ENCODE measurements around the gene FOXRED2. TPM values are rescaled to one million over a fixed set of nuclear protein-coding genes. Genes with fewer than 3 reads are reported as not detected.
"Not testable (repeated sequence)": the region's sequence is repeated elsewhere in the genome, so short reads cannot be mapped to it uniquely, and the experiment has no call there.

FOXRED2 gene
- total RNA-seq, 1 experiment from 2014 or later = 13.0 TPM

GRCh38 chr22:36452250-36452977, 54.4 kb downstream of the FOXRED2 start:
- DNase-seq (ENCODE audit: low spot score) = no peak

DNA sequence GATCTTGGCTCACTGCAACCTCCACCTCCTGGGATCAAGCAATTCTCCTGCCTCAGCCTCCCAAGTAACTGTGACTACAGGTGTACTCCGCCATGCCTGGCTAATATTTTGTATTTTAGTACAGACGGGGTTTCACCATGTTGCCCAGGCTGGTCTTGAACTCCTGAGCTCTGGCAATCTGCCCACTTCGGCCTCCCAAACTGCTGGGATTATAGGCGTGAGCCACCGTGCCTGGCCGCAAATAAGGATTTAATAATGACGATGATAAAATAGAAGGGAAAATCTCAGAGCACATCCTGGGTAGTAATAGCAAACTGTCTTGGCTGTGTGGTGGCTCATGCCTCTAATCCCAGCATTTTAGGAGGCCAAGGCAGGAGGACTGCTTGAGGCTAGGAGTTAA, 55.9 kb downstream of the FOXRED2 start:
- DNase-seq (ENCODE audit: low spot score) = not testable (repeated sequence)

DNA sequence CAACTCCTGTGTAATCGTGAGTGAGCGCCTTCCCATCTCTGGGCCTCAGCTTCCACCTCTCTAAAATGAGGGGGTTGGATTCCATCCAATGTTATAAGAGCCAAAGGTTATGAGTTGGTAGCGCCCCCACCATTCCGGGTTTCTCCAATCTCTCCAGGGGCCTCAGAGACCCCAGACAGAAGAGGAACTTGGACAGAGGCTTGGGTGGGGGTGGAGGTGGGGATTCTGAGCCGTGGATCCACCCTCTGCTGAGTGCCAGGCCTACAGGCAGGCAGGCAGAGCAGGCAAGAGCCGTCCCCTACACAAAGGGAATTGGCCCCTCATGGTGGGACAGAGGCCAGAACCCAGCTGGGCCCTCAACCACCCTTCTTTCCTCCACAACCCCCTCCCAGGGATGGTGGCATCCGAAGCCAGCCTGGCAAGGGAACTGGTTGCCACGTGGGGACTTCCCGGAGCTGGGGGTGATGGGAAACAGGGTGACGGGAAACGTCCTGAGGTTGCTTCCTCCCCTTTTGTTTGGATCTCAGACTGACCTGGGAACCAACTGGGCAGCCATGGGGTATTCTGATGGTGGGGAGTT, 57.2 kb downstream of the FOXRED2 start:
- no peak for DNase-seq (ENCODE audit: low spot score)

GRCh38 chr22:36447632-36448031, 59.2 kb downstream of the FOXRED2 start:
- no peak for DNase-seq (ENCODE audit: low spot score)

DNA sequence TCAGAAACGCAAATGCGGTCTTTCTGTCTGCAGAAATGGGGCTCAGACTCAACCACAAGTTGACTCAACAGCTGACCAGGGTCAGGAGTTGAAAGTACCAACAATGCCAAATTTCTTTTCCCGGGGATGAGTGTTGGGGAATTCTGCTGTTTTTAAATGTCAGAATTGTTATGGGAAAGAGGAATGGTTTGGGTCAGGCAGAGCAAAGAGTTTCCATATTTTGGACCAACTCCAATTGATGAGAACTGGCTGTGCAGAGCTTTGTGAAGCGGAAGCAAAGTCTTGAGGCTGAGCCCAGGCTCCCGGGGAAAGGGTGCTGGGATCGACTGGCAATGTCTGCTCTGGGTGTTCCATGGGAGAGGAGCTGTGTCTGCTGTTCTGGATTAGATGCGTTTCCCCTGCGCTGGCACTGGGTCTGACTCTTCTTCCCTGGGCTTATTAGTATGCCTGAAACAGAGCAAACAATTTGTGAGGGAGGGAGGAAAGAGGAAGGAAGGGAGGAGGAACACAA, 61.6 kb downstream of the FOXRED2 start:
- DNase-seq (ENCODE audit: low spot score) = no peak

GRCh38 chr22:36443198-36443770, 63.6 kb downstream of the FOXRED2 start:
- no peak for DNase-seq (ENCODE audit: low spot score)

DNA sequence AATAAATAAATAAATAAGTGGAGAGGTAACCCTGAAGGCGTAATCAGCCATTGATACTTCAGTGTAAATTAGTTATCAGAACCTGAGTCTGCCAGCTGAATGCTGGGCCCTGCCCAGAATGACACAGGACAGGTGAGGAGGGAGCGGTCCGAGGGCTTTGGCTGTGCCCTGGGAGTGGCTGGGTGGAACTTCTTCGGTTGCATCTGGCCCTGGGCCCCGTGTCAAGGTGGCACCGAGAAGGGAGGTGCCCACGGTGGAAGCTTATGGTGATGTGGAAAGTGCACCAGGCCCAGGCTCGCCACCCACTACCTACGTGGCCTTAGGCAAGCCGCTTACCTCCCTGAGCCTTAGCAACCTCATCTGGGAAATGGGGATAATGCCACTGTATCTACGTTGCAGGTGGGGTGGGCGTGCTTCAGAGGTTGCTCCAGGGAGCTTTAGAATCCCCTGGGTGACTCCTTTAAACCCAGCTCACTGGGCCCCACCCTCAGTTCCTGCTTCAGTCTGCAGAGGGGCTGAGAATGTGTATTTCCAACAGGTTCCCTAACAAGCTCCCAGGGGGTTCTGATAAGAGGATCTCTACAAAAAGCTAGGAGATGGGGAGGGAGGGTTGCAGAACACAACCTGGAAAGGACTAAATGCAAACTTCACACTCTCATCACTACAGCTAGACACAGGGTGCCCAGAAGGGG, 64.2 kb downstream of the FOXRED2 start:
- DNase-seq (ENCODE audit: low spot score) = no peak

DNA sequence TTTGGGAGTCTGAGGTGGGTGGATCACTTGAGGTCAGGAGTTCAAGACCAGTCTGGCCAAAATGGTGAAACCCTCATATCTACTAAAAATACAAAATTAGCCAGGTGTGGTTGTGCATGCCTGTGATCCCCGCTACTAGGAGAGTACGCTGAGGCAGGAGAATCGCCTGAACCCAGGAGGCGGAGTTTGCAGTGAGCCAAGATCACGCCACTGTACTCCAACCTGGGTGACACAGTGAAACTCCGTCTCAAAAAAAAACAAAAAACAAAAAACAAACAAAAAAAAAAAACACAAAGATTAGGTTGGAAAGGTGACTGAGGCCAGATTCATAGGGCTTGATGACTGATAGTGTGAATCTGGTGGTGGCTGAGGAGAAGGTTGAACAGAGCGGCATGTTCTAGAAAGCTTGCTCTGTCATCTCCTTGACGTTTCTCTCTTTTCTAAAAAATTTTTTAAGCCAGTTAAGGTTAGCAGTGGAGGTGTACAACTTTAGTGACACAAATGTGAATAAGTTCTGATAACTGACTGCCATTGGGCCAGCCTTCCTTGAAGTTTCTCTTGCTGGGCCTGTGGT, 66.3 kb downstream of the FOXRED2 start:
- DNase-seq (ENCODE audit: low spot score) = no peak

- no peak for DNase-seq (ENCODE audit: low spot score)
These were observed 67.2 kb downstream of the FOXRED2 start for GRCh38 chr22:36439481-36440271.

Small RNAs within 50 kb of the gene (small RNA-seq; reads per million reads assigned to genes)
- not detected for gene RF00019

Other genes with a start within 250 kb of the FOXRED2 start
- gene MYH9, start 119.1 kb downstream of the FOXRED2 start, total RNA-seq (2014; rRNA removed; shearing (Covaris generic)) = 258 and 259 TPM in 2 replicates
- 30.7 and 30.8 TPM in 2 replicates for gene TXN2, start 25.4 kb downstream of the FOXRED2 start, total RNA-seq (2014; rRNA removed; shearing (Covaris generic))
- 195 and 216 TPM in 2 replicates for gene EIF3D, start 22.1 kb upstream of the FOXRED2 start, total RNA-seq (2014; rRNA removed; shearing (Covaris generic))
- gene CACNG2, start 196.7 kb upstream of the FOXRED2 start, total RNA-seq (2014; rRNA removed; shearing (Covaris generic)) = not detected in 2 replicates

Data from HT-29 (cell line).